Embryonic facial prominence (tissue), 1 donor: ENCODE measurements around the gene DHRS4L2.
"Not testable (repeated sequence)": the region's sequence is repeated elsewhere in the genome, so short reads cannot be mapped to it uniquely, and the experiment has no call there.

ENCODE experiments used
- DNase-seq: peaks from one replicate; pipeline ENCODE4 v3.0.0-alpha.2; 2016; ENCODE audit errors: extremely low spot score

DHRS4L2 gene

DNA sequence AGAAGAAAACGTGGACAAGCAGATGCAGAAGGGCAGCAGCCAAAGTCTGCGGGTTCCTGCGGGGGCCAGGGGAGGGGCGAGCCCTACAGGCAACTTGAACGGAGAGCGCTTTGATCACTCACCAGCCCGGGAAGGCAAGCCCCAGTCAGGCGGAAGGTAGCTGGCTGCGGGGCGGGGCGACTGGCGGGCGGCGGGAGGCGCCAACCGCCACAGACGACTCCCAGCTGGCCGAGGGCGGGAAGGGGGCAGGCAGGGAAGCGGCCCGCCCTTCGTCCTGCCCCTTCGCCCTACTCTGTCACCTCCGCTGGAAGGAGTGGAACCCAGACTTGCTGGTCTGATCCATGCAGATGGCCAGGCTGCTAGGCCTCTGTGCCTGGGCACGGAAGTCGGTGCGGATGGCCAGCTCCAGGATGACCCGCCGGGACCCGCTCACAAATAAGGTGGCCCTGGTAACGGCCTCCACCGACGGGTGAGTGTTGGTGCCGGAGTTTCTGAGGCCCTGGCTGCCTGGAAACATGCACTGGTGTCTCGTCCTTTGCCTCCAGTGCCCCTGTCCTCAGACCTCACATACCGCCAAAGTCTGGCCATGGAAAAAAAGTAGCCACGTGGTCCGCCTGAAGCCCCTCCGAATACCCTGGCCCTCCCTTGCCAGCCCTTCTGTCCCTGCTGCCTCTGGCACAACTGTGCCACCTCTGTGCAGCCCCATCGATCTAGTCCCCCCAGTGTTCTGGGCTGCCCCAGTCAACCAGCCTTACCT lies at the start of gene DHRS4L2:
Gene DHRS4L2 (plus strand): TSS at position 323 of the 757 bp plus-strand sequence. CDS start 19 bp downstream, at position 342.
- DNase-seq: not testable (repeated sequence)

- DNase-seq: no peak
Measured at GRCh38 chr14:23939607-23940326, 49.0 kb upstream of the DHRS4L2 start.

DNA sequence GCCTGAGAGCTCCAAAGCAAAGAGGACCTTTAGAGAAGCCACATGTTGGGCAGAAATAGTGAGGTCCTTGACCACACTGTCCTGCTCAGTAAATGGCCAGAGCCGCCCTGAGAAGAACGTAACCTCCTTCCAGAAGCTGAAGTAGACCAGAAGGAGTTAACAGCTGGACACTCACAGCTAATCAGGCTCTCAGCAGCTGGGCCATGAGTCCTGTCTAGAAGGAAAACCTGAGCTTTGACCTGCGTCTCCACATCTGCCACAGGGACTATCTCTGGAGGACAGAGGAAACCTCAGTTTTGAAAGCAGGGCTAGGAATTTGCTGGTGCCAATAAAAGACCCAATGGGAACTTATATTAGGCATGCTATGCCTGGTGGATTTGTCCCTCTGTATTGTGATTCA lies 47.5 kb upstream of the DHRS4L2 start:
- no peak for DNase-seq

- DNase-seq: no peak
Measured at GRCh38 chr14:23941669-23942068, 47.1 kb upstream of the DHRS4L2 start.

- no peak for DNase-seq
Measured at GRCh38 chr14:23942587-23942986, 46.1 kb upstream of the DHRS4L2 start.

DNA sequence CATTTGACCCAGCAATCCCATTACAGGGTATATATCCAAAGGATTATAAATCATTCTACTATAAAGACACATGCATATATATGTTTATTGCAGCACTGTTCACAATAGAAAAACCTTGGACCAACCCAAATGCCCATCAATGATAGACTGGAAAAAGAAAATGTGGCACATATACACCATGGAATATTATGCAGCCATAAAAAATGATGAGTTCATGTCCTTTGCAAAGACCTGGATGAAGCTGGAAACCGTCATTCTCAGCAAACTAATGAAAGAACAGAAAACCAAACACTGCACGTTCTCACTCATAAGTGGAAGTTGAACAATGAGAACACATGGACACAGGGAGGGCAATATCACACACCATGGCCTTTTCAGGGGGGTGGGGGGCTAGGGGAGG lies 39.7 kb upstream of the DHRS4L2 start:
- DNase-seq: not testable (repeated sequence)

DNA sequence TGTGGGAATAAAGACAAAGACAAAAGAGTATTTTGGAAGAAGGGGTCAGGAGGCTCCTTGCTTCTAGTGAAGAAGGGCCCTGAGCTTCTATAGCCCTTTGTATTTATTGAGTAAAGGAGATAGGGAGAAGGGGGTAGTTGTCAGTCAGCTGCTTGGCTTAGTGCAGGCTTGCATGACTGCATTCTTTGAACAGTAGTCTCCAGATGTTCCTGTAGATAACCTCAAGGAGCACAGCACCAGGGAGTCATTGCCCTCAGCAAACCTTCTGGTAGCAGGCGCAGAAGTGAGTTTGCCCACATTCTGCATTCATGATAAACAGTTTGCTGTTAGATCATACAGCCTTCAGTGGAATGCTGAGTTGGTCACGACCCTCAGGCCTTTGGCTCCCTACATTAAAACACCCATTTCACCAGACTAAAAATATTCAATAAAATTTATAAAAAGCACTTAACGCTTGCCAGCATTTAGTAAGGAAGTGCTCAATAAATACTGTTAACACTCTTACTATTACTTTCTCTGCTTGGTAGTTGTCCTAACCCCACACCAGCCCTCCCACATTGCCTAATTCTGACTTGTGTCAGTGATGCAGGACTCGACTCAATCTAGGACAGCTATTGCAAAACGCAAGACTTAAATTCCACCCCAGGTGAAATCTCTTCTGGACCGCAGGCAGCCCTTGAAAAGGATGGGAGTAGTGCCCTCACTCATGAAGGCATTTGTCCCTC lies 38.2 kb upstream of the DHRS4L2 start:
- DNase-seq: no peak

GRCh38 chr14:23951136-23951466 lies 37.6 kb upstream of the DHRS4L2 start:
- DNase-seq: not testable (repeated sequence)

GRCh38 chr14:23951590-23952201 lies 37.0 kb upstream of the DHRS4L2 start:
- no peak for DNase-seq

- DNase-seq: not testable (repeated sequence)
Measured at GRCh38 chr14:23953116-23953463, 35.6 kb upstream of the DHRS4L2 start.

DNA sequence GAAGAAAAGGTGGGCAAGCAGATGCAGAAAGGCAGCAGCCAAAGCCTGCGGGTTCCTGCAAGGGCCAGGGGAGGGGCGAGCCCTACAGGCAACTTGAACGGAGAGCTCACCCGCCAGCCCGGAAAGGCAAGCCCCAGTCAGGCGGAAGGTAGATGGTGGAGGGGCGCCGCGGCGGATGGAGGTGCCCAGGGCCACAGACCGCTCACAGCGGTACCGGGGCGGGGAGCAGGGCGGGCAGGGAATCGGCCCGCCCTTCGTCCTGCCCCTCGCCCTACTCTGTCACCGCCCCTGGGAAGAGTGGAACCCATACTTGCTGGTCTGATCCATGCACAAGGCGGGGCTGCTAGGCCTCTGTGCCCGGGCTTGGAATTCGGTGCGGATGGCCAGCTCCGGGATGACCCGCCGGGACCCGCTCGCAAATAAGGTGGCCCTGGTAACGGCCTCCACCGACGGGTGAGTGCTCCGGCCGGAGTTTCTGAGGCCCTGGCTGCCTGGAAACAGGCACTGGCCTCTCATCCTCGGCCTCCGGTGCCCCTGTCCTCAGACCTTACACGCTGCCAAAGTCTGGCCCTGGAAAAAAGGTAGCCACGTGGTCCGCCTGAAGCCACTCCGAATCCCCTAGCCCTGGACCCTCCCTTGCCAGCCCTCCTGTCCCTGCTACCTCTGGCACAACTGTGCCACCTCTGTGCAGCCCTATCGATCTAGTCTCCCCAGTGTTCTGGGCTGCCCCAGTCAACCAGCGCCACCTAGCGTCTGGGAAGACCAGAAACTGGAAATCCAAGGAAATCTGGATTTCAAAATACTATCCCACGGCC lies 35.1 kb upstream of the DHRS4L2 start, which contains the start of gene DHRS4:
Gene DHRS4 (plus strand): TSS at position 307 of the 815 bp plus-strand sequence. CDS start 19 bp downstream, at position 326.
- peak; percentile 76 for DNase-seq

GRCh38 chr14:23954279-23954614 lies 34.5 kb upstream of the DHRS4L2 start:
- not testable (repeated sequence) for DNase-seq

DNA sequence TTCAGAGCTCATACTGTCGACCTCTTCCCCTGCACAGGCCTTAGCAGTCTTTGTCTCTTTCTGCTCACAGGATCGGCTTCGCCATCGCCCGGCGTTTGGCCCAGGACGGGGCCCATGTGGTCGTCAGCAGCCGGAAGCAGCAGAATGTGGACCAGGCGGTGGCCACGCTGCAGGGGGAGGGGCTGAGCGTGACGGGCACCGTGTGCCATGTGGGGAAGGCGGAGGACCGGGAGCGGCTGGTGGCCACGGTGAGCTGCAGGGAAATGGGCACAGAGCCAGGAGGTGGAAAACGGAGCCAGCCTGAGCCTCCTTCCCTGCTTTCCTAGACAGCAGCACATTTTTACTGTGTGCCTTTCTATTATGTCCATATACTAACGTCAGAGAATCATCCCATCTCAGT lies 33.8 kb upstream of the DHRS4L2 start:
- not testable (repeated sequence) for DNase-seq

GRCh38 chr14:23955811-23956210 lies 32.9 kb upstream of the DHRS4L2 start:
- DNase-seq: not testable (repeated sequence)

- not testable (repeated sequence) for DNase-seq
Measured at GRCh38 chr14:23957913-23958569, 30.7 kb upstream of the DHRS4L2 start.

DNA sequence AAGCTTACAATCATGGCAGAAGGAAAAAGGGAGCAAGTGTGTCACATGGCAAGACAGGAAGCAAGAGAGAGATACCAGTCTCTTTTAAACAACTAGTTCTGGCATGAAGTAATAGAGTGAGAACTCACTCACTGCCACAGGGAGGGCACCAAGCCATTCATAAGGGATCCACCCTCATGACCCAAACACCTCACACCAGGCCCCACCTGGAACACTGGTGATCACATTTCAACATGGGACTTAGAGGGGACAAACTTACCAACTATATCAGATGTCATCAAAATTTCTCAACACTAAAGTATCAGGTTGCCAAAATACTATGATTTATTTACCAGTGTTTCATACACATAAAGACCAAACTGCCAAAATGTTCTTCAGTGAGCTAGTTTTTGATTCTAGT lies 27.8 kb upstream of the DHRS4L2 start:
- not testable (repeated sequence) for DNase-seq

DNA sequence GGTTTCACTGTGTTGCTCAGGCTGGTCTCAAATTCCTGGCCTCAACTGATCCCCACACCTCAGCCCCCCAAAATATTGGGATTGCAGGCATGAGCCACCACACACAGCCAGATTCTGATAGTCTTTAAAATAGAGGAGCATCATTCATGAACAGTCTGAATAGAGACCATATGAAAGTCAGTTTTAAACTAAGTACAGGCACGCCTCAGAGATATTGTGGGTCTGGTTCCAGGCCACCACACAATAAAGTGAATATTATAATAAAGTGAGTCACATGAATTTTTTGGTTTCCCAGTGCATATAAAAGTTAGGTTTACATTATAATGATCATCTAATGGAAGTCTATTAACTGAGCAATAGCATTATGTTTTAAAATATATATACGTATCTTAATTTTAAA lies 27.0 kb upstream of the DHRS4L2 start:
- DNase-seq: not testable (repeated sequence)

DNA sequence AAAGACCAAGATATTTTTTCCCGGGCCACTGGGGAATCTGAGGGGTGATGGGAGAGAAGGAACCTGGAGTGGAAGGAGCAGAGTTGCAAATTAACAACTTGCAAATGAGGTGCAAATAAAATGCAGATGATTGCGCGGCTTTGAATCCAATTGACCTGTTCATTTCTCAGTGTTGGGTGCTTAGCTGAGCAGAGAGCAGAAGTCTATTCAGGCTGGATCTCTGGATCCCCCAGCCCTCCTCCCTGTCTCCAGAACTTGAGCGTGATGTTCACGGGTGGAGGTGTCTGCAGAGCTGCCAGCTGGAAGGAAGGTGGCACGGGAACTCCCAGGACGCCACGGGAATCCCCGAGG lies 19.6 kb upstream of the DHRS4L2 start:
- not testable (repeated sequence) for DNase-seq

DNA sequence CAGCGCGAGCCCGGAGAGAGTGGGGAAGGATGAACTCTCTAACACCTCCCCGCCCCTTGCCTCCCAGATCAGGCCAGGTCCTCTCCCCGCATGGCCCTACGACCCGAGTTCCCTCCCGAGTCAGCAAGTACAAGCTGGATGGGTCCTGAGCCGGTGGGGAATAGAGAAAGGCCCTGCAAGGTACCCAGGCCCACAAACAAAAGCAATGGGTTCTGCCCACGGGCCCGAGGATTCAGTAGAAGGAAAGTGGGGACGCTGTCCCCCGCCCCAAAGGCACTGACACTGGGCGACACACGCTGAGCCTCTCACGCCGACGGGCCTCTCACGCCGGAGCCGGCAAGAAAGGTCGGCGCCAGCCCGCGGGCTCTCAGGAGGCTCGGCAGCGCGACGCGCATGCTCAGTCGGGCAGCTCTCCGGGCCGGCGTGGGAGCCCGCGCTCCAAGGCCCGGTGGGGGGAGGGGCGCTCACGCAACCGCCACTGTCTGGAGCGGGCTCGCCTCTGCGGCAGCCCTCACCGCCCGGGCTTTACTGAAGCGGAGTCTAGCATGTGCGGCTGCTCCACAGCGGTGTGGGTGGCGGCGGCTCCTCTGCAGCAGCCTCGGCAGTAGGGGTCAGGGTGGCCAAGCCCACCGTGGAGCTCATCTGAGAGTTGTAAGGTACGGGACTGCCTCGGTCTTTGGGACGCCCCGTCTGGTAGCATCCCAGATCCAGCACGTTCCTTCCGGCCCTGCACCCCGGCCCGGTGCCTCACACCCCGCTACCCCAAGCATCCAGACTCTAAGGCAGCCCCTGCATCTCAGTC lies 19.0 kb upstream of the DHRS4L2 start:
- not testable (repeated sequence) for DNase-seq

- DNase-seq: not testable (repeated sequence)
Measured at GRCh38 chr14:23970283-23970659, 18.5 kb upstream of the DHRS4L2 start.
